M059J (cell line): Measurements from ENCODE around the gene CSN1S1. TPM values are rescaled to one million over a fixed set of nuclear protein-coding genes. Genes with fewer than 3 reads are reported as not detected.

ENCODE experiments used
- DNase-seq: peaks from one replicate; pipeline ENCODE4 v3.0.0-alpha.2; 2012; ENCODE audit warnings: low read depth
- total RNA-seq: library from RNA; depleted of rRNA; stranded (reverse); fragments of >200 nt; shearing (Covaris generic); gene quantifications from 2 replicates; pipeline ENCODE4 v1.2.3, GENCODE V29; 2014; rRNA removed

Gene CSN1S1
- total RNA-seq, 1 experiment from 2014 or later = not detected

GRCh38 chr4:69991016-69991415 is 60.1 kb downstream of the CSN1S1 start:
- no peak for DNase-seq

- DNase-seq = no peak
Measured at GRCh38 chr4:69994782-69995181, 63.9 kb downstream of the CSN1S1 start.

- DNase-seq = no peak
Measured at GRCh38 chr4:69995526-69996016, 64.7 kb downstream of the CSN1S1 start, which contains the start of gene STATH. Gene STATH, plus strand, starts transcription at chr4:69995966. Its CDS starts 2,472 bp downstream, at chr4:69998438.

Other genes with a start within 250 kb of the CSN1S1 start
- not detected in 2 replicates for gene SULT1B1, start 170.4 kb upstream of the CSN1S1 start, total RNA-seq
- gene SULT1E1, start 70.9 kb upstream of the CSN1S1 start, total RNA-seq = not detected in 2 replicates
- not detected in 2 replicates for gene CSN2, start 34.7 kb downstream of the CSN1S1 start, total RNA-seq
- gene STATH, start 64.9 kb downstream of the CSN1S1 start, total RNA-seq = not detected in 2 replicates
- not detected in 2 replicates for gene HTN3, start 97.4 kb downstream of the CSN1S1 start, total RNA-seq
- not detected in 2 replicates for gene HTN1, start 119.4 kb downstream of the CSN1S1 start, total RNA-seq
- gene PRR27, start 223.2 kb downstream of the CSN1S1 start, total RNA-seq = not detected in 2 replicates